Caki2 (cell line): ENCODE data around the gene TPM2. TPM values are rescaled to one million over a fixed set of nuclear protein-coding genes. Genes with fewer than 3 reads are reported as not detected.

ENCODE experiments used
- DNase-seq: peaks from one replicate; pipeline ENCODE4 v3.0.0-alpha.2; 2015; ENCODE audit warnings: low read depth
- in situ Hi-C: cut with HindIII; loops from 2 replicates; pipeline ENCODE4 v1.10.0; 2016; ENCODE audit warnings: low sequenced_read_pairs, low pct_unique_long_range_greater_than_20kb, mixed read lengths
- total RNA-seq: library from RNA; depleted of rRNA; stranded (reverse); fragments of >200 nt; shearing (Covaris generic); gene quantifications from 2 replicates; pipeline ENCODE4 v1.2.3, GENCODE V29; 2014; ENCODE audit warnings: low replicate concordance

Gene TPM2
- total RNA-seq, 1 experiment from 2014 or later: 2.4 TPM

GRCh38 chr9:35683323-35683722 is 6.4 kb downstream of the TPM2 start:
- DNase-seq: no peak
- in situ Hi-C loops: no loop called here

- no peak for DNase-seq
- in situ Hi-C loops: no loop called here
Measured at GRCh38 chr9:35682520-35683315, 7.0 kb downstream of the TPM2 start.

- in situ Hi-C loops: no loop called here
Measured at GRCh38 chr9:35682051-35682450, 7.7 kb downstream of the TPM2 start.

GRCh38 chr9:35681341-35682002 is 8.3 kb downstream of the TPM2 start:
- in situ Hi-C loops: no loop called here
- DNase-seq: no peak

More at GRCh38 chr9:35682051-35682450, 7.7 kb downstream of the TPM2 start:
- no peak for DNase-seq

- DNase-seq: no peak
- in situ Hi-C loops: no loop called here
Measured at GRCh38 chr9:35680331-35681105, 9.2 kb downstream of the TPM2 start.

- no peak for DNase-seq
- in situ Hi-C loops: no loop called here
Measured at GRCh38 chr9:35679766-35680330, 9.9 kb downstream of the TPM2 start.

- in situ Hi-C loops: no loop called here
Measured at GRCh38 chr9:35679091-35679490, 10.6 kb downstream of the TPM2 start.

GRCh38 chr9:35675732-35676392 is 13.9 kb downstream of the TPM2 start:
- in situ Hi-C loops: no loop called here
- no peak for DNase-seq

More at GRCh38 chr9:35679091-35679490, 10.6 kb downstream of the TPM2 start:
- no peak for DNase-seq

GRCh38 chr9:35675204-35675603 is 14.5 kb downstream of the TPM2 start:
- no peak for DNase-seq
- in situ Hi-C loops: no loop called here

GRCh38 chr9:35674025-35674361 is 15.7 kb downstream of the TPM2 start:
- in situ Hi-C loops: no loop called here
- DNase-seq: no peak

- DNase-seq: no peak
- in situ Hi-C loops: no loop called here
Measured at GRCh38 chr9:35673132-35674024, 16.3 kb downstream of the TPM2 start, which contains the start of gene CA9. CA9 (plus strand) TSS chr9:35673928; CDS start chr9:35673960, 32 bp downstream.

GRCh38 chr9:35669331-35670145 is 20.2 kb downstream of the TPM2 start:
- in situ Hi-C loops: no loop called here
- DNase-seq: peak; percentile 67

- no peak for DNase-seq
- in situ Hi-C loops: no loop called here
Measured at GRCh38 chr9:35667939-35668338, 21.8 kb downstream of the TPM2 start.

- in situ Hi-C loops: no loop called here
- DNase-seq: no peak
Measured at GRCh38 chr9:35666549-35666948, 23.2 kb downstream of the TPM2 start.

GRCh38 chr9:35666045-35666444 is 23.7 kb downstream of the TPM2 start:
- in situ Hi-C loops: no loop called here
- DNase-seq: no peak

GRCh38 chr9:35665471-35665818 is 24.3 kb downstream of the TPM2 start:
- in situ Hi-C loops: no loop called here
- no peak for DNase-seq
